PFSK-1 (cell line): ENCODE results near the gene PLAC1.

Experiments
- FOXP2 ChIP-seq: optimal IDR thresholded peaks from 2 replicates; pipeline ENCODE3; 2011; ENCODE audit warnings: borderline replicate concordance, control low read depth, inconsistent platforms; ENCODE audit not compliant: insufficient read depth; ENCODE audit errors: extremely low read length, extremely low read depth
- POLR2AphosphoS5 ChIP-seq: IDR thresholded peaks from 2 replicates; pipeline ENCODE4 v1.6.1; 2012; ENCODE audit warnings: low read depth, mild to moderate bottlenecking, control low read depth, low read length, moderate library complexity
- REST ChIP-seq, 2 experiments: IDR thresholded peaks; 2 replicates each; pipeline versions ENCODE4 v1.6.1 to v1.8.0; 2011 to 2012; ENCODE audit warnings: low read depth in 2 of 2, low read length in 2 of 2, control low read depth in 1 of 2, inconsistent platforms in 1 of 2, mild to moderate bottlenecking in 1 of 2, moderate library complexity in 1 of 2; ENCODE audit not compliant: insufficient read depth in 1 of 2
- SIN3A ChIP-seq: IDR thresholded peaks from 2 replicates; pipeline ENCODE4 v1.6.1; 2012; ENCODE audit warnings: mild to moderate bottlenecking, low read length, moderate library complexity, borderline replicate concordance; ENCODE audit not compliant: insufficient read depth
- TAF1 ChIP-seq: IDR thresholded peaks from 2 replicates; pipeline ENCODE4 v1.6.1; 2012; ENCODE audit warnings: low read length, control low read depth, borderline replicate concordance; ENCODE audit not compliant: insufficient read depth

PLAC1 gene

GRCh38 chrX:134544135-134544512 lies 114.1 kb downstream of the PLAC1 start:
- TF ChIP-seq FOXP2 (no peak), REST (IDR thresholded peaks at IDR 0.05; ENCODE audit: insufficient read depth in 1 of 2, low read depth in 2 of 2, low read length in 2 of 2) (no peak), SIN3A (no peak), TAF1 (no peak), POLR2AphosphoS5 (no peak)

- no peak for TF ChIP-seq SIN3A
These were observed 115.0 kb downstream of the PLAC1 start for GRCh38 chrX:134543288-134543687.

GRCh38 chrX:134542485-134542884 lies 115.8 kb downstream of the PLAC1 start:
- TF ChIP-seq FOXP2: no peak
- TF ChIP-seq REST (IDR thresholded peaks at IDR 0.05; ENCODE audit: insufficient read depth in 1 of 2, low read depth in 2 of 2, low read length in 2 of 2): no peak
- no peak for TF ChIP-seq POLR2AphosphoS5
- no peak for TF ChIP-seq SIN3A
- no peak for TF ChIP-seq TAF1

GRCh38 chrX:134541906-134542305 lies 116.4 kb downstream of the PLAC1 start:
- TF ChIP-seq FOXP2: no peak
- no peak for TF ChIP-seq REST (IDR thresholded peaks at IDR 0.05; ENCODE audit: insufficient read depth in 1 of 2, low read depth in 2 of 2, low read length in 2 of 2)
- no peak for TF ChIP-seq POLR2AphosphoS5

GRCh38 chrX:134538316-134538715 lies 120.0 kb downstream of the PLAC1 start:
- TF ChIP-seq FOXP2 (no peak), TAF1 (no peak), REST (IDR thresholded peaks at IDR 0.05; ENCODE audit: insufficient read depth in 1 of 2, low read depth in 2 of 2, low read length in 2 of 2) (no peak), POLR2AphosphoS5 (no peak), SIN3A (no peak)
